ENCODE measurements around the gene ILK.

ILK gene

DNA sequence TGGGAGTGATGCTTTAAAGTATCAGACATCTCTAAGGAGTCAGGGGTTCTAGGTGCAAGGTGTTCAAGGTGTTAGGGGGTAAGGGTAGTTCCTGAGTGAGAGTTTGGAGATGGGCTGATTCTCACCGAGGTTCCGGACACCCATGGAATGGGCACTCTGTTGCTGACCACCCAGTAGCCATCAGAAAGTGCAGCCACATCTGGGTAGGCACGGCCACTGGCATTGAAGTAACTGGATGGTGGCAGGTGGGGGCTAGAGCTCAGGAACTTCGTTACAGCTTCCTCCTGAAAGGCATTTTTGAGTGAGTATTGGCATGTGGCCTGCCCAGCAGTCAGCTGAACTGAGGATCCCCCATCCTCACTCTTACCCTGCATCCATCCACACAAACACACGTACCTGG lies 11.5 kb downstream of the ILK start:
- no peak overlapping the region for H3K4me3 ChIP-seq (ENCODE audit: low read depth, low read length)
- in situ Hi-C loops (cut with HindIII; ENCODE audit: low sequenced_read_pairs), result no loop called here
- DNase-seq (ENCODE audit: low read depth), result no peak
- TF ChIP-seq, protein P1, sequence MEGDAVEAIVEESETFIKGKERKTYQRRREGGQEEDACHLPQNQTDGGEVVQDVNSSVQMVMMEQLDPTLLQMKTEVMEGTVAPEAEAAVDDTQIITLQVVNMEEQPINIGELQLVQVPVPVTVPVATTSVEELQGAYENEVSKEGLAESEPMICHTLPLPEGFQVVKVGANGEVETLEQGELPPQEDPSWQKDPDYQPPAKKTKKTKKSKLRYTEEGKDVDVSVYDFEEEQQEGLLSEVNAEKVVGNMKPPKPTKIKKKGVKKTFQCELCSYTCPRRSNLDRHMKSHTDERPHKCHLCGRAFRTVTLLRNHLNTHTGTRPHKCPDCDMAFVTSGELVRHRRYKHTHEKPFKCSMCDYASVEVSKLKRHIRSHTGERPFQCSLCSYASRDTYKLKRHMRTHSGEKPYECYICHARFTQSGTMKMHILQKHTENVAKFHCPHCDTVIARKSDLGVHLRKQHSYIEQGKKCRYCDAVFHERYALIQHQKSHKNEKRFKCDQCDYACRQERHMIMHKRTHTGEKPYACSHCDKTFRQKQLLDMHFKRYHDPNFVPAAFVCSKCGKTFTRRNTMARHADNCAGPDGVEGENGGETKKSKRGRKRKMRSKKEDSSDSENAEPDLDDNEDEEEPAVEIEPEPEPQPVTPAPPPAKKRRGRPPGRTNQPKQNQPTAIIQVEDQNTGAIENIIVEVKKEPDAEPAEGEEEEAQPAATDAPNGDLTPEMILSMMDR (IDR thresholded peaks at IDR 0.05; ENCODE audit: low read depth, low read length, missing control alignments), result no peak

DNA sequence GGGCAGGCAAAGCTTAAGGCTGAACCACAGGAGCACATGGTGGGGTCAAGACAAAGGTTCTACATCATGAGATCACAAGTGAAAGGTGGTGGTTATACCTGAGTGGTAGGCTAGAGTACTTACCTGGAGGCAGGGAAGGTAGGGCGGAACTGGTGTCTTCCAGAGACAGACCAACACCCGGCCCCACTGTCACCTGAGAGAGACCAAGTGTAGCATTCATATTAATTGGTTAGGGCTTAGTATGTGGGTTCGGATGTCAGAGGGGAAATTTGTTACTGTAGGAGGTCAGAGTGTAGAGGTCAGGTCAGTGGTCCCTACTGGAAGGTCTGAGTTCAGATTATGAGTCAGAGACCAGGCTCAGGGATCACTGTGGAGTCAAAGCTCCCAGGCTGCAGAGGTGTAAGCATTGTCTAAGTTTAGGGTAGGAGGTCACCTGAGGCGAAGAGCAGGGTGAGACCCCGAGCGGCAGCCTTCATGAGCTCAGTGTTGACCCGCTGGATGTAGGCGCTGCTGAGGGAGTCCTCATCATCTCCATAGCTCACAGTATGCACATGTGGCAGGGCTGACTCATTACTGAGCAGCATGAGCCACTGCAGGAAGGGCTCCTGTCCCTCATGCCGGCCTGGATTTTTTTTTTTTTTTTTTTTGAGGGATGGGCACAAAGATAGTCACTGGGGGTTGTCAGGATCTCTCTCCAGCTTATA lies 12.5 kb downstream of the ILK start:
- no peak for DNase-seq (ENCODE audit: low read depth)
- no peak overlapping the region for H3K4me3 ChIP-seq (ENCODE audit: low read depth, low read length)
- TF ChIP-seq, protein P1 (IDR thresholded peaks at IDR 0.05; ENCODE audit: low read depth, low read length, missing control alignments), result no peak
- in situ Hi-C loops (cut with HindIII; ENCODE audit: low sequenced_read_pairs), result no loop called here

DNA sequence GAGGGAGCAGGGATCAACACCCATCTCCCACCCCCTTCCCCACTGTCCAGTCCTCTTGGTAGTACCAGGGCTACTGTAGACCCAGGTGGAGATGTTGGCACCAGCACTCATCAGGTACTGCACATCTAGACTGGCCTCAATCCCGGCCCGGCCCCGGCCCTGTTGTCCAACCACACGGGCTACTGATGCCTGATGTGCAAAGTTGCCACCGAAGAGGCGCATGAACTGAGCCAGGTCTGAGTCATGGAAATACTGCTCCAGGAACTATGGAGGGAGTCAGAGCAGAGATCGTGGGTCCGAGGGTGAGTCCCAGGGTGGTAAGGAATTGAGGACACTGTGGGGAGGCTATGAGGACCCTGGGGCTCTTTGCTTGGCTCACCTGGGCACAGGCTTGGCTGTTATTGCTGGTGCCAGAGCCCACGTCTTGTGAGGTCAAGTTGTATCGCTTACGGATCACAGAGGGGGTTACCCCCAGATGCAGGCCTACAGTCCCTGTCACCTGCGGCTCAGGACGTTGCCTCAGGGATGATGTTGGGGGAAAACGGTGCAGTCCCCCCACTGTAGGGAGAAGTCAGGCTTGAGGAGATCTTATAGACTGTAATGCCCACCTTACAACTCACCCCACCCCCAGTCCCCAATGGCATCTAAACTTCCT lies 13.1 kb downstream of the ILK start:
- no peak for DNase-seq (ENCODE audit: low read depth)
- H3K4me3 ChIP-seq (ENCODE audit: low read depth, low read length), result no peak overlapping the region
- TF ChIP-seq, protein P1 (IDR thresholded peaks at IDR 0.05; ENCODE audit: low read depth, low read length, missing control alignments), result no peak
- in situ Hi-C loops (cut with HindIII; ENCODE audit: low sequenced_read_pairs), result no loop called here

DNA sequence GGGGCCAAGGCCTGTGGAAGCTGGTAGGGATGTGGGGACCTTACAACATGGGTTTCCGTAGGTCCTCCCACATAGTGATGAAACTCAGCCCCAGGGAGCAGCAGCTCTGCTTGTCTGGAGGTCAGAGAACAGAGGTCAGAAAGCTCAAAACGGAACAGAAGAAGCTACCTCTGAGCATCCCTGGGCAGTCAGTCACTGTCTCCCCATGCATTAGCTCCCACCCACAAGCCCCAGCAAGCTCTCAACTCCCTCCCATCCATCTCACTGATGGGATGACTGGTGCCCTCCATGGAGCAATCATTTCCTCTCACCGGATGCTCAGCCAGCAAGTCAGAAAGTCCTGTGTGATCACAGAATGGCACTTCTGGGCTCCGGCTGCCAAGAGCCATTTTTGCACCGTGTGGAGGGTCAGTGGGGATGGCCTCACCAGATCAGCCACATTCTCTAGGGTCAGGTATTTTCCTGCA lies 13.8 kb downstream of the ILK start:
- peak overlapping the region; percentile 69 for H3K4me3 ChIP-seq (ENCODE audit: low read depth, low read length)
- in situ Hi-C loops (cut with HindIII; ENCODE audit: low sequenced_read_pairs), result no loop called here
- DNase-seq (ENCODE audit: low read depth), result no peak
- TF ChIP-seq, protein P1 (IDR thresholded peaks at IDR 0.05; ENCODE audit: low read depth, low read length, missing control alignments), result no peak

DNA sequence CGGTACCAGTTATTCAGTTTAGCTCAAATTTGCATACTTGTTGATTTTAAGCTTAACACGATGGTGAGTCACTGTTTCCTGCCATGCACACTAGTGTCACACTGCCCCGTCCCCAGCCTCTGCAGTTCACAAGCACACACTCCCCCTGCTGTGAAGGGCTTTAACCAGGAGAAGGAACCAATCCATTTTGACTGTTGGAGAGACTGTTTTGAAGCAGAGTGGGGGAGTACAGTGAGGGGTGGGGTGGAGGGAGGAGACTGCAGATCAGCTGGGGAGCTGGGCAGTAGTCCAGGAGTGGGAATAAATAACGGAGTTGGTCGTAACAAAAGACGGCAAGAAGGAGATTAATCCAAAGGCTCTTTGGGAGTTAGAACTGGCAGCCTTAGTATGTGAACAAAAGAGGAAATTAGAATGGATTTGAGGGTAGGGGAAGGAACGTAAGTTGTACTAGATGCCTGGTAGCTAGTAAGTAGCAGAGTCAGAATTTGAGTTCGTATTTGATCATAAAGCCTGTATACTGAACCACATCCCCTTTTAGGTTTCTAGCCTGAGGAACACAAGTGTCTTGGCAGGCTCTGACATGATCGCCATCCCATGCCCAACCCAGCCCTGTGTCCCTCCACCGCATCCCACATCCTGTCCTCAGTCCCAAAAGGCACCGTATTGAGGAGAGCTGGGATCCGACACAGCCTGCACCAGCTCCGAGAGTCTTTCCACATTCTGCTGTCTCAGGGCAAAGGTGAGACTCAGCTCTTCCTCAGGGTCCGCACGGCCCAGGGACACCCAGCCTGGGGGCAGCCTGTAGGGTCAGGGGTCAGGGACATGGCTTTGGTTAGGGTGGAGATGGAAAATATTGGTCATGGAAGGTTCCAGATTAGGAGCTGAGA lies 14.8 kb downstream of the ILK start:
- DNase-seq (ENCODE audit: low read depth), result peak; percentile 27
- H3K4me3 ChIP-seq (ENCODE audit: low read depth, low read length), result peak overlapping the region; percentile 69
- in situ Hi-C loops (cut with HindIII; ENCODE audit: low sequenced_read_pairs), result no loop called here
- TF ChIP-seq, protein P1 (IDR thresholded peaks at IDR 0.05; ENCODE audit: low read depth, low read length, missing control alignments), result no peak

DNA sequence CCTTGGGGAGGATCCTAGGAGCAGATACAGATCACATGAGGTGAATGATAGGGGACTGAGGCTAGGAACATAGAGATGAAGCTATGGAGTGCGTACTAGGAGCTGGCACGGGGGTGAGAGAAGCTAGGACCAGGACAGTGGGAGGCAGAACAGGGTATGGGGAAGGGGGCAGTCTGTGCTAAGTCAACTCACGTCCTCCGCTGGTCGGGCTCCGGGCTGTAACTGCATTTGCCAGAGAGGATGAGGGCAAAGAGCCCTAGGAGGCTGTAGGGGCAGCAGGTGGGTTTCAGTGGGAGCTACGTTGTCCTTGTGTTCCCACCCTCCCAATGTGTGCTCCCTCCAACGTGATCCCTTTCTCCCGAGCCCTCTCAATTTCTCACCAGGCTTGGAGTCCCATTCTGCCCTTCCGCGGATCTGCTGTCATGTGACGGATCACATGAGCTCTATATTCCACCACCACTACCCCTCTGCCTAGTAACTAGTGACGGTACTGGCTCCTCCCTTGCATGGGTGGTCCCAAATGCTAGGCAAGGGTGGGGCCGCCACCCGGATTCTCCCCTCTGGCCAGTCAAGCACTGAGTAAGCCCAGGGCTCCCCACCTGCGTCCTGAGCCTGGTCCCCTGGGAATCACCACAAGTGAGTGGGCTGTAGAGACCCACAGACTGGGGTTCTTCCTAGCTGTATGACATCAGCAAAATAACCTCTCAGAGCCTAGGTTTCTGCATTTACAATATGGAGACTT lies 15.6 kb downstream of the ILK start, which contains the start of gene TPP1:
Gene TPP1 (minus strand): TSS at position 419 of the 742 bp plus-strand sequence. CDS start 22 bp downstream, at position 397.
- peak; percentile 90 for DNase-seq (ENCODE audit: low read depth)
- in situ Hi-C loops (cut with HindIII; ENCODE audit: low sequenced_read_pairs), result no loop called here
- peak within 1 kb of the TSS; percentile 69 for H3K4me3 ChIP-seq (ENCODE audit: low read depth, low read length)
- TF ChIP-seq, protein P1 (IDR thresholded peaks at IDR 0.05; ENCODE audit: low read depth, low read length, missing control alignments), result no peak

Data from astrocyte of the cerebellum (primary cell).